Middle frontal gyrus (tissue), 1 donor: ENCODE results near the gene IL17A.

Experiments used
- DNase-seq: peaks from one replicate; pipeline ENCODE4 v3.0.0-alpha.2; 2015; ENCODE audit warnings: low spot score; ENCODE audit errors: extremely low spot score

Gene IL17A

DNA sequence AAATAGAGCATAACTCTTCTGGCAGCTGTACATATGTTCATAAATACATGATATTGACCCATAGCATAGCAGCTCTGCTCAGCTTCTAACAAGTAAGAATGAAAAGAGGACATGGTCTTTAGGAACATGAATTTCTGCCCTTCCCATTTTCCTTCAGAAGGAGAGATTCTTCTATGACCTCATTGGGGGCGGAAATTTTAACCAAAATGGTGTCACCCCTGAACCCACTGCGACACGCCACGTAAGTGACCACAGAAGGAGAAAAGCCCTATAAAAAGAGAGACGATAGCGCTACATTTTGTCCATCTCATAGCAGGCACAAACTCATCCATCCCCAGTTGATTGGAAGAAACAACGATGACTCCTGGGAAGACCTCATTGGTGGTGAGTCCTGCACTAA lies at the start of gene IL17A:
IL17A (plus strand) TSS at position 301 of the 400 bp plus-strand sequence; CDS start at position 358, 57 bp downstream.
- DNase-seq: no peak

DNA sequence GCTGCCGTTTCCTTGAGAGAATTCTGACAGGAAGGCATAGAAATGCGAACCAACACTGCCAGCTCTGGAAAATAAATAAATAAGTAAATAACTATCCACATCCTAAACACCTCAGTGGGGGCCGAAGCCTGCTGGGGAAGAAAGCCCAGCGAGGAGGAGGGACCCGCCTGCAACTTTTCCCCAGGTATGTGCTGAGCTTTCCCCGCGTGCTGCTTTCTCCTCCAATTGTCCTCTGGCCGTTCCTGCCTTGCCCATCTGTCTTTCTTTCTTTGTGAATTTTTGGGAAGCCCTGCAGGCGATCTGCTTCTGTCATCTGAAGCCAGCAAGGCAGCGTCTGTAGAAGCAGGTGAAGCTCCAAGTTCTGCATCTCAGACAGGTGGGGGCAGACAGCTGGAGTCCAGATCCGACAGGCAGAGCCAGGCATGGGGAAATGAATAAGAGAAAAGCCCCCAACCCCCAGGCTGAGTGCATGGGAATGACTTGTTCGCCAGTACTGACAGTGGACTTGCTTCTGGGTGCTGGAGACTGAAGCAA lies 49.2 kb upstream of the IL17A start:
- no peak for DNase-seq

DNA sequence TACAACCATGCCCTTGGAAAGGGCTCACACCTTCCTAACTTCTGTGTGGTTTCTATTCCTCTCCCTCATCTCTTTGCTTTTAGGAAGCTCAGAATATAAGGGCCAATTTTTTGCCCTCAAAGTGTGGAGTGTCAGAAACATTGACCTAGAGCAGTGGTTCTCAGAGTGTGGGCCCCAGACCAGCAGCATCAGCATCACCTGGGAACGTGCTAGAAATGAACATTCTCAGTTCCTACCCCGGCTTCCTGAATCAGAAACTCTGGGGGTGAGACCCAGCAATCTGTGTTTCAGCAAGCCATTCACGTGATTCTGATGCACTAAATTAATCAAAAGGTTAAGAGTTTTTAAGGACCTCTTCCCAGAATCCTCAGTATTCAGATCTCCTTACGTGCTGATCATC lies 47.9 kb upstream of the IL17A start:
- DNase-seq: no peak

- no peak for DNase-seq
Observed at GRCh38 chr6:52139985-52140680, 46.0 kb upstream of the IL17A start.

GRCh38 chr6:52141596-52141995 lies 44.6 kb upstream of the IL17A start:
- no peak for DNase-seq

DNA sequence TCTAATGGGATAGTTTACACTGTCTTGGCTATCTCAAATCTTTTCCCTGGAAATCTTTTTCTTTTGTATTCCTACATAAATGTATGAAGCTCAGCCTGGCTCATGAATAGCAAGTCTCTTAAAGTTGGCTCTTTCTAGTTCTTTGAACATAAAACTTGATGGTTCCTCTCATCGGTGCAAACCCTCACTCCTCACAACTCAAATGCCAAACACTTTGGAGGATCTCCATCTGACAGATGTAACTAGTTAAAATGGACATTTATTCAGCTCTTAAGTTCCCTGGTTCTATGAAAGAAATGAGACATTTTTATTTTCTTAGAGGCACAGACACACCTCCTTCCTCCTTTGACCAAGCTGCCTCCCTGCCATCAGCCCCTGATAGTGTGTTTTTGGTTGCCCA lies 43.6 kb upstream of the IL17A start:
- no peak for DNase-seq

- DNase-seq: no peak
Observed at GRCh38 chr6:52143551-52143950, 42.6 kb upstream of the IL17A start.

DNA sequence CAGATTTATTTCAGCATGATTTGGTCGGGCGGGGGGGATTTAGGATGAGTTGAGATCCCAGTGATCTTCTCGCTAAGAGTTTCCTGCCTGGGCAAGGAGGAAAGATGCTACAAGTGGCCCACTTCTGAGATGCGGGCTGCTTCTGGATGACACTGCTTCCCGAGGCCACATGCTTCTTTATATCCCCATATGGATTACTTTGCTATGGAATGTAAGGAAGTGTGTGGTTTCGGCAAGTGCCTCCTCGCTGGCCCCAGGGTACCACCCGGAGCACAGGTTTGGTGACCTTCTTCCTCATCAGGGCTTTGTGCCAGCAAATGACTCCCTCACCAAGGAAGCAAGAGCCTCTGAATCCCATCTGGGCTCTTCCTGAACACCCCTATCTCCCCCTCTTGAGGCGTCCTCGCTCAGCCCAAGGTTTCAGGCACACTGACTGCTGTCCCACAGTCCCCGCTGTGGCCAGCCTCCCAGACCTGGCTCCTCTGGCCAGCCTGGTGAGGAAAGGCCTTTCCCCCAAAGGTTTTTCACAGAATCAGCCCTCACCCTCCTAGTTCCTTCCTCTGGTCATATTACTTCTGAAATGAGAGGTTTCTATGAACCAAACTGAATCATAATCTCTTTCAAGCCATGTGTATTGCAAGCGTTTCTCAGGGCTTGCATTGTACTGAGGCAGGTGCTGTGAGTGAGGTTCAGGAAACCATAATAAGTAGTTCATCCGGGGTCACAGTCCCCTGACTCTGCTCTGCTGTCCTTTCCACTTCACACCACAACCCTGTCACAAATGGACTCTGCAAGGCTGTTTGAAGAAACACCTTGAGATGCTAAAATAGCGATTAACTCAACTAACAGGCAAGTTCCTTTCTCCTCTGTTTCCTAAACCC lies 41.7 kb upstream of the IL17A start:
- DNase-seq: no peak

DNA sequence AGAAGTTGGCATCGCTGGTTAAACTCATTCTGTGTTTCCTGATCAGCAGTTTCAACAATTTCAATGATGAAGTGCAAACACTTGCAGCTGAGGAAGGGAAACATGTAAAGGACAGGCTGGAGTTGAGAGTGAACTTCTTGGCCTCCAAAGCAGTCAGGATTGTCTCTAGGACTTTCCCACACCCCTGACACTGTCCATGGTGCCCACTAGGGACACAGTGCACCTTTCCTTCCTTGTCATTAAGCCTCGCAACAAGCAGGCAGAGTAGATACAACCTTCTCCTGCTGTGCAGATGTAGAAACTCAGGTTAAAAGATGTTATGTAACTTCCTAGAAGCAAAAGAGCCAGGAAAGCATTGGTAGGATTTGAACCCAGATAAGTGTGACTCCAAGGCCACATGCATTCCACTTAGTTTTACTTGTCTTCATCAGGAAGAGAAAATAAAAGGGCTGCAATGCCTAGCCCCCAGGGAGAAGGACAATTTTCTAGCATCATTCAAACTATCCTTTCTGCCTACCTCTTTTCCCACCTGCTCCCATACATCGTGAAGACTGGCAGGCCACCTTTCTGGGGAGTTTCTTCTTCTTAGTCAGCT lies 39.2 kb upstream of the IL17A start:
- DNase-seq: no peak

DNA sequence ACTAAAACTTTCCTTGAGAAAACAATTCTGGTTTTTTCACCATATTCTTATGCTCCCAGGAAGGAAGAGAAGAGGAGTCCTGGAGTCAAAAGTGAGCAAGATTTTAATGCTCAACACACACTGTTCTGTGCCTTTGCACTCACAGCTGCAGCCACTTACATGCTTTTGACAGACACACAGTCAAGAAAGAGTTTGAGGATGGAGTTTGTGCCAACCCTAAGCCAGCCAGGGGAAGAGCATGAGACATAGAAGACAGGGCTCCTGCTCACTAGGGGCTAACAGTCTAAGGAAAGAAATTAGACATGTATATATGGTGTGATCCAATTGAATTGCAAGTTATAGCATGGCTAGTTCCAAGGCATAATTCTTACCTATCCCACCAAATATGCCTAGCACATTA lies 37.1 kb upstream of the IL17A start:
- no peak for DNase-seq

- no peak for DNase-seq
Observed at GRCh38 chr6:52149949-52150348, 36.2 kb upstream of the IL17A start.

GRCh38 chr6:52152070-52152423 lies 34.1 kb upstream of the IL17A start:
- DNase-seq: no peak

DNA sequence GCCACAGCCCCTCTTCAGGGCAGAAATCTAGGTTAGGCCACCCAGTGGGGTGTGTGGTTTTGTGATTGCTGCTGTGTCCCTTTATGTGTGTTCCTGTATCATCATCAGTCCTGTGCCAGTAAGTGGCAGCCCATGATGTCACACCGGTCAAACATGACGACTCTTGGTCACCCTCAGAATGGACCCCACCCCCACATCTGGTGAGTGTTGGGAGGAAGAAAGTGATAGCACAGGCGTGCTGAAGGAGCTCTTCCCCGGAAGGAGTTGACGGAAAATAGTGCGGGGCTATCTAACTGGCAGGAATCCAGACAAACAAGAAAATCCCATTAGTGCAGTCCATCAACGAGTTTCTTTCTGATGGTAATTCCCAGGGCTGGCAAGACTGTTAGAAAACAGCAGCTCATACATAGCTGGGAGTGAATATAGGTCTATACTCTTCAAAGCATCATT lies 33.4 kb upstream of the IL17A start:
- no peak for DNase-seq

- DNase-seq: no peak
Observed at GRCh38 chr6:52154381-52154780, 31.8 kb upstream of the IL17A start.

DNA sequence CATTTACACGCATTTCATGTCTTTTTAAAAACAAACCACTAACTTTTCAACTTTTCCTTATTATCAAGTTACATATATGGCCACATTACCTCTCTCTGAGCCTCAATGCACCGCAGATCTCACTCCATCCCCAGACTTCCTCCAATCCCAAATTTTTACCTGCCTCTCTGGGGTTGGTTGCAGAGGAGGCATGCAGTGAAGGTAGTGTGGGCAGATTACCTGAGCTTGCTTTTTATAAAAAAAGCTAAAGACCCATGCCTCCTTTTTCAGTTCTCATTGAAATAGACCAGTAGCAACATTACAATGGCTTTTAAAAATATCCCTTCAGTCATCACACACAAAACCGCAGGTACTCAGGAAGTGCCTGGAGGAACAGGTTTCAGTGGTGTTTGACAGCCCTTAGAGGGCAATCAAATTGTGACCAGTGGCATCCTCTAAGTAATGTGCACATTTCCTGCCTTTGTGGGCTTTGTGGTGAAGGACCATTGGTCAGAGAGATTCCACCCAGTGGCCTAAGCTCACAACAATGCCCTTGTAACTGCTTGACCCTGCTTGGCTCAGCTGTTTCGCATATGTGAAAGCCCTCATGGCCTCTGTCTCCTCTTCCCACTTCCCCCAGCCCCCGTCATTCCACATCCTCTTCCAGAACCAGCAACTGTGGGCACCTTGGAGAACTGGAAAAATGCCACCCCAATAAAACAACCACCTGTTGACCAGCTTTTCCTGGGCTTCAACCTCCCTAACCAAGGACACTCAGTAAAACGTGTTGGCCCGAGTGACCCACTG lies 30.2 kb upstream of the IL17A start:
- no peak for DNase-seq

DNA sequence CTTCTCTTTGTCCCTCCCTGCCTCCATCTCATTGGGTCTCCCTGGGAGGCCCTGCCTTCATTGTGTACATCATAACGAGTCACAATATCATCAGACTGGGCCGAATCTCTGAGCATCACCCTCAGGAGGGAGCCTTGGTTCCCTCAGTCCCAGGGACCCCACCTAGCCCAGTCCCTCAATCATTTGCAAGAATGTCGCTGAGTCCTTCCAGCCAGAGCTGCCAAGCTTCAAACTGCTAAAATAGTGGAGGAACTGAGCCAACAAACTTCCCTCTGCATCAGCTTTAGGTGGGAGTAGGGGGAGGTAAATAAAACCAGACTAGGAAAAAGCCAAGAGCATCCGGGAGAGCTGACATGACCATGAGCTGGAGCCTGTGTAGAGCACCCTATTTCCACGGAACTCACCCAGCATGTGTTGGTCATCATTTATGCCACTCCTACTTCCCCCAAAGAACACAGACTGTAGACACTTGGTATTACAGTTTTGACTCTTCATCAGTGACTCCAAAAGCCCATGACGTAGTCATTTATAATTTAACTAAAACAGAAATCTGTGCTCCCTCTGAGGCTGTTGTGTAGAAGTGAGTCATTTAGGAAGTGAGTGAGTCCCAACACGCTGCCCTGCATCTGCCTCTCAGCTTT lies 28.8 kb upstream of the IL17A start:
- no peak for DNase-seq

DNA sequence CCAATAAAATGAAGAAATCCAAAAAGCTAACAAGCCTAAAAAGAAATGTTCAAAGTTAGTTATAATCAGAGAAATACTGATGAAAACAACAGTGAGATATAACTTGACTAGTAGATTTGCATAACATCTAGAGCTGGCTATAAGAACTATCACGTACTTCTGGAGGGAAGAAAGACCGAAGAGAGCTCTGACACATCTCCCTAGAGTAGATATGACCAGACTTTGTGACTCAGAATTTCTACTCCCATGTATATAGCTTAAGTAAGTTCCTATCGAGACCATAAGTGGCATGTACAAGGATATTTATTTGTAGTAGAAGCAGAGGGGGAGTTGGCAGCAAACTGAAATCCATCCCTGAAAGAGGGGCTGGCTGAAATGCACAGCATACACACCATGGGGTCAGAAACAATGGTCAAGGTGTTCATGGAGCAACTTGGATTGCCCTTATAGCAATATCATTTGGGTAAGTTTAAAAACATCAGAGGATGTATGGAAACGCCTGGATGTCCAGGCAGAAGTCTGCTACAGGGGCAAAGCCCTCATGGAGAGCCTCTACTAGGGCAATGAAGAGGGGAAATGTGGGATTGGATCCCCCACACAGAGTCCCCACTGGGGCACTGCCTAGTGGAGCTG lies 25.6 kb upstream of the IL17A start:
- DNase-seq: no peak

GRCh38 chr6:52161689-52162438 lies 24.3 kb upstream of the IL17A start:
- DNase-seq: no peak
